Measurements from ENCODE around the gene CYP19A1. TPM values are rescaled to one million over a fixed set of nuclear protein-coding genes. Genes with fewer than 3 reads are reported as not detected.

The CYP19A1 gene
- total and polyA plus RNA-seq, 2 donors (not counting 1 experiment from before 2014, with no cell fraction given) = not detected

GRCh38 chr15:51251556-51251955, 86.8 kb downstream of the CYP19A1 start:
- TF ChIP-seq CTCF (IDR thresholded peaks at IDR 0.05) = no peak
- TF ChIP-seq EZH2 (IDR thresholded peaks at IDR 0.05; ENCODE audit: borderline replicate concordance, insufficient read depth, low read depth, low read length, poor library complexity, severe bottlenecking) = no peak
- no peak overlapping the region for H3K9ac ChIP-seq (ENCODE audit: low read length)

GRCh38 chr15:51250217-51251011, 88.0 kb downstream of the CYP19A1 start:
- H3K4me3 ChIP-seq (ENCODE audit: control extremely low read depth in 1 of 5, extremely low read depth in 1 of 5, insufficient read depth in 1 of 5, low read depth in 2 of 5, low read length in 4 of 5) = no peak overlapping the region
- ChIA-PET CTCF (no interaction called here), POLR2A (no interaction called here)
- peaks cover 0 to 12% (median 5%) of the 10 kb centered on the region in 4 experiments for H3K27me3 ChIP-seq (replicated peaks in 1 of 4; ENCODE audit: control extremely low read depth in 1 of 4, control insufficient read depth in 3 of 4, insufficient read depth in 4 of 4, low read length in 3 of 4)
- no peak for TF ChIP-seq EZH2 (IDR thresholded peaks at IDR 0.05; ENCODE audit: borderline replicate concordance, insufficient read depth, low read depth, low read length, poor library complexity, severe bottlenecking)
- no peak for TF ChIP-seq CTCF (IDR thresholded peaks at IDR 0.05)
- Mint-ChIP-seq H3K4me1 (no peaks in the 10 kb centered on the region), H3K9me3 (ENCODE audit: insufficient read depth) (no peaks in the 10 kb centered on the region), H3K27ac (no peak overlapping the region), H3K4me3 (no peak overlapping the region), H3K27me3 (peaks cover 27% of the 10 kb centered on the region)
- no peak for DNase-seq
- intact Hi-C loops (cut with micrococcal nuclease) = no loop called here
- no peaks in the 10 kb centered on the region for H3K9me3 ChIP-seq (ENCODE audit: control extremely low read depth in 1 of 3, control insufficient read depth in 2 of 3, insufficient read depth in 1 of 3, low read length in 2 of 3)
- 85% methylated on average over 2 of the region's 4 CpGs for WGBS (ENCODE audit: insufficient coverage)
- H2AFZ ChIP-seq (ENCODE audit: insufficient read depth, low read depth, low read length, poor library complexity, severe bottlenecking) = no peak overlapping the region
- H4K20me1 ChIP-seq (ENCODE audit: control insufficient read depth, insufficient read depth, low read length, poor library complexity, severe bottlenecking) = no peaks in the 10 kb centered on the region
- H3K36me3 ChIP-seq (replicated peaks in 1 of 2; ENCODE audit: control extremely low read depth in 1 of 2, control insufficient read depth in 1 of 2, extremely low read depth in 1 of 2, insufficient read depth in 2 of 2, low read length in 1 of 2) = no peaks in the 10 kb centered on the region
- no peaks in the 10 kb centered on the region for H3K79me2 ChIP-seq (ENCODE audit: control insufficient read depth, insufficient read depth, low read length)
- no peak for ATAC-seq (ENCODE audit: low read depth)
- no peak overlapping the region for H3K27ac ChIP-seq (ENCODE audit: low read length in 2 of 2)
- no peak overlapping the region for H3K4me2 ChIP-seq (replicated peaks; ENCODE audit: low read depth, low read length, poor library complexity, severe bottlenecking)
- H3K4me1 ChIP-seq (ENCODE audit: control insufficient read depth in 2 of 2, insufficient read depth in 2 of 2, low read length in 2 of 2) = no peaks in the 10 kb centered on the region
- no peak overlapping the region for H3K9ac ChIP-seq (ENCODE audit: low read length)

More at GRCh38 chr15:51251556-51251955, 86.8 kb downstream of the CYP19A1 start:
- 56% methylated on average over 1 of the region's 1 CpG for WGBS (ENCODE audit: insufficient coverage)
- no peak overlapping the region for H3K27ac Mint-ChIP-seq
- H3K4me1 Mint-ChIP-seq = no peaks in the 10 kb centered on the region
- Histone ChIP-seq H4K20me1 (ENCODE audit: control insufficient read depth, insufficient read depth, low read length, poor library complexity, severe bottlenecking) (no peaks in the 10 kb centered on the region), H3K4me2 (replicated peaks; ENCODE audit: low read depth, low read length, poor library complexity, severe bottlenecking) (no peak overlapping the region), H3K27ac (ENCODE audit: low read length in 2 of 2) (no peak overlapping the region), H3K36me3 (replicated peaks in 1 of 2; ENCODE audit: control extremely low read depth in 1 of 2, control insufficient read depth in 1 of 2, extremely low read depth in 1 of 2, insufficient read depth in 2 of 2, low read length in 1 of 2) (no peaks in the 10 kb centered on the region), H3K79me2 (ENCODE audit: control insufficient read depth, insufficient read depth, low read length) (no peaks in the 10 kb centered on the region), H3K4me1 (ENCODE audit: control insufficient read depth in 2 of 2, insufficient read depth in 2 of 2, low read length in 2 of 2) (no peaks in the 10 kb centered on the region), H3K4me3 (ENCODE audit: control extremely low read depth in 1 of 5, extremely low read depth in 1 of 5, insufficient read depth in 1 of 5, low read depth in 2 of 5, low read length in 4 of 5) (no peak overlapping the region), H3K9me3 (ENCODE audit: control extremely low read depth in 1 of 3, control insufficient read depth in 2 of 3, insufficient read depth in 1 of 3, low read length in 2 of 3) (no peaks in the 10 kb centered on the region), H2AFZ (ENCODE audit: insufficient read depth, low read depth, low read length, poor library complexity, severe bottlenecking) (no peak overlapping the region), H3K27me3 (replicated peaks in 1 of 4; ENCODE audit: control extremely low read depth in 1 of 4, control insufficient read depth in 3 of 4, insufficient read depth in 4 of 4, low read length in 3 of 4) (peaks cover 0 to 12% (median 5%) of the 10 kb centered on the region in 4 experiments)
- peaks cover 35% of the 10 kb centered on the region for H3K27me3 Mint-ChIP-seq
- POLR2A ChIA-PET = no interaction called here
- CTCF ChIA-PET = no interaction called here
- no peaks in the 10 kb centered on the region for H3K9me3 Mint-ChIP-seq (ENCODE audit: insufficient read depth)
- H3K4me3 Mint-ChIP-seq = no peak overlapping the region
- DNase-seq (no peak), ATAC-seq (ENCODE audit: low read depth) (no peak)
- intact Hi-C loops (cut with micrococcal nuclease) = no loop called here
